ENCODE results near the gene SRC.

Gene SRC

GRCh38 chr20:37436527-37437186 is 90.7 kb downstream of the SRC start:
- no peak for DNase-seq

- DNase-seq, result no peak
Measured at GRCh38 chr20:37437676-37438075, 91.7 kb downstream of the SRC start.

GRCh38 chr20:37438464-37439222 is 92.7 kb downstream of the SRC start:
- DNase-seq, result no peak

GRCh38 chr20:37439223-37439933 is 93.4 kb downstream of the SRC start:
- no peak for DNase-seq

- no peak for DNase-seq
Measured at GRCh38 chr20:37441023-37441422, 95.1 kb downstream of the SRC start.

GRCh38 chr20:37442547-37442946 is 96.6 kb downstream of the SRC start:
- no peak for DNase-seq

- no peak for DNase-seq
Measured at GRCh38 chr20:37442986-37443385, 97.0 kb downstream of the SRC start.

- DNase-seq, result no peak
Measured at GRCh38 chr20:37443596-37443995, 97.7 kb downstream of the SRC start.

- DNase-seq, result no peak
Measured at GRCh38 chr20:37445041-37445440, 99.1 kb downstream of the SRC start.

GRCh38 chr20:37446286-37447032 is 100.5 kb downstream of the SRC start:
- DNase-seq, result no peak

- DNase-seq, result no peak
Measured at GRCh38 chr20:37447688-37448087, 101.7 kb downstream of the SRC start.

- no peak for DNase-seq
Measured at GRCh38 chr20:37449276-37449675, 103.3 kb downstream of the SRC start.

- no peak for DNase-seq
Measured at GRCh38 chr20:37450344-37450743, 104.4 kb downstream of the SRC start.

- DNase-seq, result no peak
Measured at GRCh38 chr20:37451616-37452015, 105.7 kb downstream of the SRC start.

- DNase-seq, result no peak
Measured at GRCh38 chr20:37452236-37452635, 106.3 kb downstream of the SRC start.

- no peak for DNase-seq
Measured at GRCh38 chr20:37453288-37453687, 107.3 kb downstream of the SRC start.

GRCh38 chr20:37453836-37454235 is 107.9 kb downstream of the SRC start:
- no peak for DNase-seq

GRCh38 chr20:37454636-37455385 is 108.9 kb downstream of the SRC start:
- no peak for DNase-seq

Data from Kasumi-1 (cell line).